HG03060 (cell line): ENCODE results near the gene OR6B2.

ENCODE experiments used
- ATAC-seq: cut with Tn5 transposase; IDR thresholded peaks from one replicate; pipeline ENCODE4 v1.9.1; 2021; ENCODE audit warnings: low read depth, moderate number of reproducible peaks; ENCODE audit not compliant: unreplicated experiment

The OR6B2 gene

GRCh38 chr2:240042740-240043139 lies 12.5 kb upstream of the OR6B2 start:
- ATAC-seq, result no peak

DNA sequence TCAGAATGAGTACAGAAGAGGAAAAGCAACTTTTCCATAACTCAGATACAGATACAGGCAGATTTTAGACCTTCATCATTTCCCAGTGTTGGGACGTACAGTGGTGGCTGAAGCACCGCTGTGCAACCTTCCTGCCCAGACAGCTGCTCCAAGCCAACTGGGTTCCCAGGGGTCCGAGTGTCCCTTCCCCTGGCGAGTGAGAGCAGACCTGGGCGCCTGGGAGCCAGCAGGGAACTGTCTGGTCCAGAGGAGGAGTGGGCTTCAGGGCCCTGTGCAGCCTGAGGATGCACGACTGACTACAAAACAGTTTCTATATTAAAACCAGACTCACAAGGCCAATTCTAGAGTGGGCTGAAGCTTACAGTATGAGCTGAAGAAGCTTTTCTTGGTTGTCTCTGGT lies 11.1 kb upstream of the OR6B2 start:
- no peak for ATAC-seq

DNA sequence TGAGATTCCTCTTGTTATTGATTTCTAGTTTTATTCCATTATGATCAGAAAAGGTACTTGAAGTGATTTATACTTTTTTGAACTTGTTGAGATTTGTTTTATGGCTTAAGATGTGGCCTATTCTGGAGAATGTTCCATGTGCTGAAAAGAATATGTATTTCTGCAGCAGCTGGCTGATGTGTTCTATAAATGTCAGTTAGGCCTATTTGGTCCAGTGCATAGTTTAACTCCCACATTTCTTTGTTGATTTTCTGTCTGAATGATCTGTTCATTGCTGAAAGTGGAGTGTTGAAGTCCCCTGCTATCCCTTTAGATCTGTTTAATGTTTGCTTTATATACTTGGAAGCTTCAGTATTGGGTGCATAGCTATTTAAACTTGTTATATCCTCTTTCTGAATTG lies 7.1 kb upstream of the OR6B2 start:
- no peak for ATAC-seq

- no peak for ATAC-seq
These were observed 3.1 kb upstream of the OR6B2 start for GRCh38 chr2:240033330-240033678.

- no peak for ATAC-seq
These were observed 2.4 kb upstream of the OR6B2 start for GRCh38 chr2:240032406-240033329.

GRCh38 chr2:240024766-240025165 lies 5.5 kb downstream of the OR6B2 start:
- no peak for ATAC-seq

- no peak for ATAC-seq
These were observed 6.4 kb downstream of the OR6B2 start for GRCh38 chr2:240023792-240024191.

- ATAC-seq, result no peak
These were observed 8.6 kb downstream of the OR6B2 start for GRCh38 chr2:240021488-240022104.

- no peak for ATAC-seq
These were observed 12.0 kb downstream of the OR6B2 start for GRCh38 chr2:240018071-240018750.

DNA sequence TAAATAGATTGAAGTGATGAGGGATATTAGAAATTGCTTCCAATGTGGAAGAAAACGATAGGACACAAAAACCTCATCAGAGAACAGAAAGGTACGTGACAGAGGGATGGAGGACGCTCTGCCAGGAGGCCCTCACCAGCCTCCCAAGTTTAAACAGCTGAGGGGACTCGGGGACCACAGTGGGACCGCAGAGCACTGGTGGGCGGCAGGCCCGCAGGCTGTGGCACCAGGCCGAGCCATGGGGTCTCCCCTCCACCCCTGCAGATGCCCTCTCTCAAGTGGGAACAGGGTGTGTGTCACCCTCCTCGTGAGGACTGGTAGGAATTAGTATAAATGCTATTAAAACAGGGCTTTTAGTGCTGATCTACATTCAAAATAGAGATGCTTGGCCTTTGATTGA lies 15.9 kb downstream of the OR6B2 start:
- ATAC-seq, result no peak

GRCh38 chr2:240013343-240013742 lies 16.9 kb downstream of the OR6B2 start:
- ATAC-seq, result no peak

DNA sequence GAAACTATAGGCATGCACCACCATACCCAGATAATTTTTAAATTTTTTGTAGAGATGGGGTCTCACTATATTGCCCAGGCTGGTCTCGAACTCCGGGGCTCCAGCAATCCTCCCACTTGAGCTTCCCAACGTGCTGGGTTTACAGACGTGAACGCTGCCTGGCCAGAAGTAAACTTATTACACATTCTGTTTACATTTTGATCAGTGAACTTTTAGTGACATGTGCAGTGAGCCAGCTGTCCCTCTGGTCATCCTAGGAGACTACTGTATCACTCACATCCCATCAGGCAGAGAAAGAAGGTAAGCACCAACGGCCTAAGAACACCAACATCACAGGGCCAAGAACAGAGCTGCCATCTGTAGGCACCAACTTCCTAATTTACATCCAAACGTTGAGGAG lies 27.2 kb downstream of the OR6B2 start:
- no peak for ATAC-seq

DNA sequence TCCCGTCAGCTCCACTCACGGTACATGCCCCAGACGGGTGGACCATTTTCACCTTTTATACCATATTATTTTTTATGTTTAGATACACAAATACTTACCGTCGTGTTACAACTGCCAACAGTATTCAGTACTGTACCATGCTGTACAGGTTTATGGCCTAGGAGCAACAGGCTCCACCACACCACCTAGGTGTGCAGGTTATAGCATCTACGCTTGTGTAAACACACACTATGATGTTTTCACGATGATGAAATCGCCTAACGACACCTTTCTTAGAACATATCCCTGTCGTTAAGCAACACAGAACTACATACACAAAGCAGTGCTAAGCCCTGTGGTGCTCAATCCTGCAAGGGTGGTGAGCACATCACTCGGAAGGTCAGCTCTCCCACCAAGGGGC lies 29.6 kb downstream of the OR6B2 start:
- ATAC-seq, result no peak

DNA sequence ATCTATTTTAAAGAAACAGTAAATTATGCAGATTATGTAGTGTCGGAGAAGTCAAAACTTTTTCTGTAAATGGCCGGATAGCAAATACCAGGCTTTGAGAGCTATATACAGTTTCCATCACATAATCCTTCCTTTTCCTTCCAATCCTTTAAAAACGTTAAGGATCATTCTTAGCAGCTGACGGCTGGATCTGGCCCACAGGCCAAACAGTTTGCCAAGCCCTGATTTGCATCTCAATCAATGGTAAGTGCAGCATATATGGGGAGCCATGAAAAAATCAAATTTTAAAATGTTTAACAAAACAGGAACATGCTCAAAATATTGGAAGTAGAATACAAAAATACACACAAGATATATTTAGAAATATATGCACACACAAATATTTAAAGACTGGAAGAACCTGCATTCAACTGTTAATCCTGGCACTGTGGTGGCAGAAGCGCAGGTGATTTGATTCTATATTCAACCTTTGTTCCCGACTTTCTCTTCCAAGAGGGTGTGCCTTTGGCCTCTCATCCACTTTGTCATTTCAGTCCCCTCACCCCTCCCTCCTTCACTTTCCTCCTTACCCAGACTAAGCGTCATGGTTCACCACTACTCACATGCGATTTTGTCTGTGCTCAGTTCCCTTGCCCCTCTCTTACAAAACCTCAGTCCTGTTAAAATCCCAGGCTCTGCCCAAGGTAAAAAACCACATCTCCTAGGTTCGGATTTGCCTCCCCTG lies 32.4 kb downstream of the OR6B2 start:
- ATAC-seq, result no peak

- ATAC-seq, result no peak
These were observed 36.1 kb downstream of the OR6B2 start for GRCh38 chr2:239994086-239994485.

DNA sequence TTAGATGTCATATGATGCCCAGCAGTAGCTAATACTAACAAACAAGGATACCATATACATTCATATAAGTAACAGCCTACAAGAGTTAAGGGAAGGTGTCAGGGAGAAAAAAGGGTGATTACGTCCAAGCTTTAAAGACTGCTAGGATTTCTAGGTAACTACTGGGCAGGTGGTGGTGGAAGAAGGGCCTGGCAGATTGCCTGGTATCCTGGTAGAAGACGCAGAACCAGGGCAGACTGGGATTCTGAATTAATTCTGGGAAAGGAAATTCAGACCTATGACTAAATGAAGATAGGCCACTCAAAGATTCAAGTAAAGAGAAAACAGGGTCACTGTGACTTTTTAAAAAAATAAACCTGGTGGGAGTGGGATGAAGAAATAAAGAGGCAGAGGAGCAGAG lies 36.9 kb downstream of the OR6B2 start:
- ATAC-seq, result no peak

DNA sequence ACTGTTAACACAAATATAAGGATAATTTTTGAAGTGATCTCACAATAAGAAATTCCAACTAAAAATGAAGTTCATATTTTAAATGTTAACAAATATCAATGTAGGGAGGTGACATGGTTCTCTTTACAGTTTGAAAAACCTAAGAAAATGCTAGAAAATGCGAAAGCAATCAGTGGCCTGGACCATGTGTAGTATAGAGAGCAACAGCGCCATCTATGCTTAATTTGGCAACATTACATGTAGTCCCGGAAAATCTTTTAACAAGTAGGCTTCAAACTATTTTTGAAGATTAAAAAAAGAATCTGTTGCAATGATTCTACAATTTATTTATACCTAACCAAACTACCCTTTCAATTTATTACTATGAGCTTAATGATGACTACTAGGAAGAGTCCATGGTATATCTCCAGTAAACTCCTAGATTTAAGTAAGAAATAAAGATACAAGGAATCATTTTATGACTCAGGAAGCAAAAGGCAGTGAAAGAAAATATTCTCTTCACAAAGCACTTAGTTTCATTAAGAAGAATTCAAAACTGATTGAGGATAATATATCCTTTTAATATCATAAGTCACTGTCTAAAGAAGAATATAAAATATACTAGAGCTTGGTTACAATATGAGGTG lies 38.4 kb downstream of the OR6B2 start:
- no peak for ATAC-seq

DNA sequence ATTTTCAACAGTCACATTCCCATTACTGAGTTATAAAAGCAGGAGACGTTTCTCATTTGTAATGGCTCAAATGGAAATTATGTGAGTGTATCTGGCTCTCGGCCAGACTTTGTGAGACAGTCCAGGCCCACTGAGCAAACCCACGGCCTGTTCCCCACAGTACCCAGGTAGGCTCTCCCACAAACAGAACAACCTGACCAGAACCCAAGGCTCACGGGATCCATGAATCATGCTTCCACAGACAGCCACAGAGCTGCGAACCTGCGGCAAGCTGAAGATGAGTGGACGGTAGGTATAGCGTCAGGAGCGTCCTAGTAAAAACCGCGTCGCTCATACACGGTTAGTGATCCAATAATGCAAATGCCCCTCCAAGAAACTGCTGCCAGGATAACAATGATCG lies 39.3 kb downstream of the OR6B2 start:
- ATAC-seq, result no peak

DNA sequence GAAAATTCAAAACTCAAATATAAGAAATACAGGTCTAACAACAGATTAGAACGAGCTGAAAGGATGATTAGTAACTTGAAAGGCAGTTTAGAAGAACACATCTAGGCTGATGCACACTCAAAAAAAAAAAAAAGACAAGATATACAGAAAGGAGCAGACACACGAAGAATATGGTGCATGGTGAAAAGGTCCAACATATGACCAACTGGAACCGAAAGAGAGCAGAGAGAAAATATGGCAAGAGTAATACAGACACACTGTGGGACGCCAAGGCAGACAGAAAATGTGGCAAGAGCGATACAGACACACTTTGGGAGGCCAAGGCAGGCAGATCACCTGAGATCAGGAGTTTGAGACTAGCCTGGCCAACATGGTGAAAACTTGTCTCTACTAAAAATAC lies 44.9 kb downstream of the OR6B2 start:
- no peak for ATAC-seq

DNA sequence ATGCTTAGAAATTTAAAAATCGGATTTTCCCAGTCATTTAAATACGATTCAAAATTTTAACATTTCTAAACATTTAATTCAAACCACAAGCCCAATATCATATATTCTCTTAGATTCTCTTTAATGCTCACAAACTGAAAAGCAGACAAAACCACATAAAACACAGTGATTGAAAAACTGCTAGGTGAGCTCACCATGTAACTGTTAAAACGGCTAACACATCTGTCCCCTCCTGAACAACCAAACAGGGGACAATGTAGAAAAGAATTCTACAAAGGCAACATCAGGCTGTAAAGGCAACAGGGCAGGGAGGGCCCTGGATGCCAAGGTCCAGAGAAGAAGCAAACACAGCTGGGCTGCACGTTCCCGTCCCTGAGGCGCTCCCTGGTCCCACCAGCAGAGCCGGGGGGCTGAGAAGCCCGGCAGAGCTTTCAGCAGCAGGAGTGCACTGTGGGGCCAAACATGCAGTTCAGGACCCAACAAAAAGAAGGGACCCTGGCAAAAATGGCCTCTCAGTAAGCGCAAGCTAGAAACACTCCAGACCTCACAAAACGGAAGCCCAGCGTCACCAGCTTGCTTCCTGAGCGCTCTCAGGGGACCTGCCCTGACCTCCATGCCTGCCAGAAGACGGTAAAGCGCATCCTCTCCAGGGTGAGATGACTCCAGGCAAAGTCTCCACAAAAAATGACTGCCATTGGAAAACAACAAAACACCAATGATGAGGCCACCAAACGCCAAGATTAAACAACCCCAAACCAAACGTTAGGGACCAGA lies 45.6 kb downstream of the OR6B2 start:
- ATAC-seq, result no peak
